Karpas-422 (cell line): ENCODE data around the gene WASHC3. TPM values are rescaled to one million over a fixed set of nuclear protein-coding genes. Genes with fewer than 3 reads are reported as not detected.
"Not testable (repeated sequence)": the region's sequence is repeated elsewhere in the genome, so short reads cannot be mapped to it uniquely, and the experiment has no call there.

Experiments used
- DNase-seq: peaks from one replicate; pipeline ENCODE4 v3.0.0-alpha.2; 2015
- H2AFZ ChIP-seq: fragments of 200-600 bp; sonication (generic); 2 replicates; pipeline ENCODE4 v1.6.1; 2014; ENCODE audit warnings: antibody characterized with exemption, low read length, mixed read lengths
- H3K27ac ChIP-seq: fragments of 200-600 bp; sonication (generic); 2 replicates; pipeline ENCODE4 v1.5.1; 2014; ENCODE audit warnings: mild to moderate bottlenecking, low read length, moderate library complexity
- H3K27me3 ChIP-seq: fragments of 200-600 bp; sonication (generic); 2 replicates; pipeline ENCODE4 v1.6.1; 2014; ENCODE audit warnings: low read length, mixed read lengths
- H3K36me3 ChIP-seq: fragments of 200-600 bp; sonication (generic); 2 replicates; pipeline ENCODE4 v1.6.1; 2014; ENCODE audit warnings: low read length, mixed read lengths; ENCODE audit not compliant: insufficient read depth
- H3K4me1 ChIP-seq: fragments of 200-600 bp; sonication (generic); 2 replicates; pipeline ENCODE4 v1.6.1; 2014; ENCODE audit warnings: mild to moderate bottlenecking, low read length, mixed read lengths
- H3K4me2 ChIP-seq: fragments of 200-600 bp; sonication (generic); 2 replicates; pipeline ENCODE4 v1.6.1; 2014; ENCODE audit warnings: low read length, low read depth, mild to moderate bottlenecking; ENCODE audit not compliant: poor library complexity, severe bottlenecking
- H3K4me3 ChIP-seq: fragments of 200-600 bp; sonication (generic); 2 replicates; pipeline ENCODE4 v1.5.1; 2014; ENCODE audit warnings: mild to moderate bottlenecking, antibody characterized with exemption, low read length, mixed read lengths
- H3K79me2 ChIP-seq: fragments of 200-600 bp; sonication (generic); 2 replicates; pipeline ENCODE4 v1.6.1; 2014; ENCODE audit warnings: mild to moderate bottlenecking, low read length, mixed read lengths
- H3K9ac ChIP-seq: fragments of 200-600 bp; sonication (generic); 2 replicates; pipeline ENCODE4 v1.6.0; 2014; ENCODE audit warnings: low read length
- H3K9me2 ChIP-seq: fragments of 200-600 bp; sonication (generic), shearing (Covaris generic); replicated peaks from 2 replicates; pipeline ENCODE4 v1.6.0; 2014; ENCODE audit warnings: mild to moderate bottlenecking, low read length, moderate library complexity; ENCODE audit not compliant: insufficient read depth
- H3K9me3 ChIP-seq: fragments of 300-700, 200-600 bp; sonication (generic); 2 replicates; pipeline ENCODE4 v1.6.1; 2014; ENCODE audit warnings: low read length, mixed read lengths
- H4K20me1 ChIP-seq: fragments of 200-600 bp; sonication (generic); 2 replicates; pipeline ENCODE4 v1.6.1; 2014; ENCODE audit warnings: mild to moderate bottlenecking, antibody characterized with exemption, low read length, low read depth; ENCODE audit not compliant: insufficient read depth
- total RNA-seq: library from RNA; depleted of rRNA; stranded (reverse); fragments of >200 nt; shearing (Covaris generic); gene quantifications from 2 replicates; pipeline ENCODE4 v1.2.3, GENCODE V29; 2014; ENCODE audit warnings: low replicate concordance

WASHC3 gene
- total RNA-seq, 1 experiment from 2014 or later: 75.1 TPM

GRCh38 chr12:102080842-102081241 lies 19.1 kb upstream of the WASHC3 start:
- H3K27me3 ChIP-seq: no peaks in the 10 kb centered on the region
- H3K4me3 ChIP-seq: no peak overlapping the region
- H2AFZ ChIP-seq: no peak overlapping the region
- peaks cover 45% of the 10 kb centered on the region for H3K36me3 ChIP-seq
- H4K20me1 ChIP-seq: no peaks in the 10 kb centered on the region
- H3K9ac ChIP-seq: no peak overlapping the region
- H3K4me1 ChIP-seq: no peaks in the 10 kb centered on the region
- no peak overlapping the region for H3K4me2 ChIP-seq
- no peaks in the 10 kb centered on the region for H3K9me2 ChIP-seq
- H3K27ac ChIP-seq: no peak overlapping the region
- no peaks in the 10 kb centered on the region for H3K9me3 ChIP-seq
- DNase-seq: no peak
- no peaks in the 10 kb centered on the region for H3K79me2 ChIP-seq

GRCh38 chr12:102072092-102072491 lies 10.3 kb upstream of the WASHC3 start:
- H2AFZ ChIP-seq, H3K79me2 ChIP-seq, H3K9ac ChIP-seq, H3K9me3 ChIP-seq, H4K20me1 ChIP-seq, DNase-seq, H3K4me3 ChIP-seq, H3K27me3 ChIP-seq, H3K9me2 ChIP-seq, H3K4me2 ChIP-seq, H3K27ac ChIP-seq, H3K4me1 ChIP-seq: not testable (repeated sequence)
- peaks cover 24% of the 10 kb centered on the region; the same call in 1 of the 2 replicates for H3K36me3 ChIP-seq

- H3K9me3 ChIP-seq: no peaks in the 10 kb centered on the region
- no peaks in the 10 kb centered on the region for H3K9me2 ChIP-seq
- no peaks in the 10 kb centered on the region for H3K27me3 ChIP-seq
- H4K20me1 ChIP-seq: no peaks in the 10 kb centered on the region
- no peak overlapping the region for H3K9ac ChIP-seq
- H3K36me3 ChIP-seq: peaks cover 6% of the 10 kb centered on the region; the same call in 1 of the 2 replicates
- no peak overlapping the region for H3K27ac ChIP-seq
- DNase-seq: no peak
- no peak overlapping the region for H3K4me3 ChIP-seq
- no peaks in the 10 kb centered on the region for H3K4me1 ChIP-seq
- H3K79me2 ChIP-seq: no peaks in the 10 kb centered on the region
- no peak overlapping the region for H3K4me2 ChIP-seq
- no peak overlapping the region for H2AFZ ChIP-seq
Observed at GRCh38 chr12:102069707-102070106, 7.9 kb upstream of the WASHC3 start.

GRCh38 chr12:102067574-102068258 lies 5.9 kb upstream of the WASHC3 start:
- Histone ChIP-seq H3K4me2 (no peak overlapping the region), H3K36me3 (no peaks in the 10 kb centered on the region), H3K79me2 (no peaks in the 10 kb centered on the region), H3K4me1 (no peaks in the 10 kb centered on the region), H3K9me3 (no peaks in the 10 kb centered on the region), H3K9me2 (no peaks in the 10 kb centered on the region), H3K4me3 (no peak overlapping the region), H3K27me3 (no peaks in the 10 kb centered on the region), H2AFZ (no peak overlapping the region), H3K9ac (no peak overlapping the region), H4K20me1 (no peaks in the 10 kb centered on the region), H3K27ac (no peak overlapping the region)
- no peak for DNase-seq

- Histone ChIP-seq H3K9ac (no peak overlapping the region), H3K4me2 (no peak overlapping the region), H3K79me2 (peaks cover 8% of the 10 kb centered on the region; the same call in 1 of the 2 replicates), H3K9me3 (no peaks in the 10 kb centered on the region), H2AFZ (no peak overlapping the region), H3K9me2 (no peaks in the 10 kb centered on the region), H3K27me3 (no peaks in the 10 kb centered on the region), H3K36me3 (0 out of 2 replicates have a peak, but pooled peaks cover 4% of the 10 kb centered on the region), H4K20me1 (no peaks in the 10 kb centered on the region), H3K4me3 (no peak overlapping the region), H3K27ac (no peak overlapping the region), H3K4me1 (peaks cover 10% of the 10 kb centered on the region; the same call in 1 of the 2 replicates)
- DNase-seq: no peak
Observed at GRCh38 chr12:102064476-102064875, 2.7 kb upstream of the WASHC3 start.

- Histone ChIP-seq H3K9me3 (no peaks in the 10 kb centered on the region), H2AFZ (peak overlapping the region; percentile 20; the same call in 1 of the 2 replicates), H3K4me2 (no peak overlapping the region)
Observed at GRCh38 chr12:102063069-102063468, 1.3 kb upstream of the WASHC3 start.

GRCh38 chr12:102062419-102062806 lies 622 bp upstream of the WASHC3 start:
- Histone ChIP-seq H3K79me2 (peaks cover 8% of the 10 kb centered on the region; the same call in 1 of the 2 replicates), H3K4me3 (peak overlapping the region; percentile 88), H3K27me3 (no peaks in the 10 kb centered on the region), H3K9ac (peak overlapping the region; percentile 89; the same call in 1 of the 2 replicates), H3K4me1 (peaks cover 10% of the 10 kb centered on the region; the same call in 1 of the 2 replicates), H3K4me2 (peak overlapping the region; percentile 85), H3K27ac (no peak overlapping the region), H3K36me3 (peaks cover 19% of the 10 kb centered on the region; the same call in 1 of the 2 replicates), H2AFZ (peak overlapping the region; percentile 79), H4K20me1 (no peaks in the 10 kb centered on the region), H3K9me2 (no peaks in the 10 kb centered on the region), H3K9me3 (no peaks in the 10 kb centered on the region)
- no peak for DNase-seq

More at GRCh38 chr12:102063069-102063468, 1.3 kb upstream of the WASHC3 start:
- Histone ChIP-seq H3K4me1 (peaks cover 10% of the 10 kb centered on the region; the same call in 1 of the 2 replicates), H3K9ac (no peak overlapping the region), H3K9me2 (no peaks in the 10 kb centered on the region), H3K79me2 (peaks cover 8% of the 10 kb centered on the region; the same call in 1 of the 2 replicates), H3K4me3 (no peak overlapping the region), H3K27ac (no peak overlapping the region), H3K27me3 (no peaks in the 10 kb centered on the region), H4K20me1 (no peaks in the 10 kb centered on the region), H3K36me3 (peaks cover 12% of the 10 kb centered on the region; the same call in 1 of the 2 replicates)
- DNase-seq: peak; percentile 51

- H2AFZ ChIP-seq: peak overlapping the region; percentile 79
- peaks cover 14% of the 10 kb centered on the region; the same call in 1 of the 2 replicates for H3K79me2 ChIP-seq
- peaks cover 10% of the 10 kb centered on the region; the same call in 1 of the 2 replicates for H3K4me1 ChIP-seq
- peak overlapping the region; percentile 89 for H3K9ac ChIP-seq
- peak overlapping the region; percentile 85 for H3K4me2 ChIP-seq
- no peaks in the 10 kb centered on the region for H4K20me1 ChIP-seq
- H3K9me3 ChIP-seq: no peaks in the 10 kb centered on the region
- H3K27ac ChIP-seq: 0 out of 2 replicates have a peak overlapping the region, but pooled peaks have one; percentile 12
- no peaks in the 10 kb centered on the region for H3K9me2 ChIP-seq
- DNase-seq: peak; percentile 54
- H3K4me3 ChIP-seq: peak overlapping the region; percentile 88
- peaks cover 30% of the 10 kb centered on the region for H3K36me3 ChIP-seq
- no peaks in the 10 kb centered on the region for H3K27me3 ChIP-seq
Observed at GRCh38 chr12:102061096-102061559, 663 bp downstream of the WASHC3 start.
